ENCODE data around the gene ABTB2. TPM values are rescaled to one million over a fixed set of nuclear protein-coding genes. Genes with fewer than 3 reads are reported as not detected.

Gene ABTB2
- total RNA-seq, 1 experiment from 2014 or later = 46.3 TPM

DNA sequence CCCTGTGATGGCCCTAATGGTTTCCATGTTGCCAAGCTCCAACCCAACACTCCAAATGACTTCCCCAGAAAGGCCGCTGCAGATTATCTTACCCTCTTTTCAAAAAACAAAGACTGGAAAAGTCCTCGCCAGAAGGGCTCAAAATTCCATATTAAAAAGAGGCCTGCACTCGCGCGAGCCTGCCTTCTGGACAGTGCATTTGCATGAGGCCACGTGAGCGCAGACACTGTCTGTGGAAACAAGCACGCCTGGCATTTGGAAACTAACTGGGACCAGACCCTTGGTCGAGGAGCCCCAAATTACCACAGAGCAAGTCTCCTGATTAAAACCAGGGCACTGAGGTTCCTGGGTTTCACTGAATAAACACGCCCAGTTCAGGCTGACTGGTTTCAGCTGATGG, 42.9 kb downstream of the ABTB2 start:
- no peak for DNase-seq (ENCODE audit: low spot score)
- no peak overlapping the region for H3K27ac ChIP-seq (ENCODE audit: low read depth, low read length, poor library complexity, severe bottlenecking)
- ChIA-PET POLR2A (ENCODE audit: low non-redundant PET) (no interaction called here), CTCF (no interaction called here)
- no TSS peak for BruUV-seq (replicated peaks)
- H3K27me3 ChIP-seq (replicated peaks; ENCODE audit: insufficient read depth, low read depth, low read length, poor library complexity) = no peaks in the 10 kb centered on the region
- TF ChIP-seq, protein P1, sequence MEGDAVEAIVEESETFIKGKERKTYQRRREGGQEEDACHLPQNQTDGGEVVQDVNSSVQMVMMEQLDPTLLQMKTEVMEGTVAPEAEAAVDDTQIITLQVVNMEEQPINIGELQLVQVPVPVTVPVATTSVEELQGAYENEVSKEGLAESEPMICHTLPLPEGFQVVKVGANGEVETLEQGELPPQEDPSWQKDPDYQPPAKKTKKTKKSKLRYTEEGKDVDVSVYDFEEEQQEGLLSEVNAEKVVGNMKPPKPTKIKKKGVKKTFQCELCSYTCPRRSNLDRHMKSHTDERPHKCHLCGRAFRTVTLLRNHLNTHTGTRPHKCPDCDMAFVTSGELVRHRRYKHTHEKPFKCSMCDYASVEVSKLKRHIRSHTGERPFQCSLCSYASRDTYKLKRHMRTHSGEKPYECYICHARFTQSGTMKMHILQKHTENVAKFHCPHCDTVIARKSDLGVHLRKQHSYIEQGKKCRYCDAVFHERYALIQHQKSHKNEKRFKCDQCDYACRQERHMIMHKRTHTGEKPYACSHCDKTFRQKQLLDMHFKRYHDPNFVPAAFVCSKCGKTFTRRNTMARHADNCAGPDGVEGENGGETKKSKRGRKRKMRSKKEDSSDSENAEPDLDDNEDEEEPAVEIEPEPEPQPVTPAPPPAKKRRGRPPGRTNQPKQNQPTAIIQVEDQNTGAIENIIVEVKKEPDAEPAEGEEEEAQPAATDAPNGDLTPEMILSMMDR (conservative IDR thresholded peaks at IDR 0.05; ENCODE audit: low read depth, low read length) = no peak
- no peak for TF ChIP-seq EZH2 (IDR thresholded peaks at IDR 0.05; ENCODE audit: borderline replicate concordance, low read depth, low read length, poor library complexity, severe bottlenecking)
- H3K9me3 ChIP-seq (ENCODE audit: low read depth, low read length, poor library complexity, severe bottlenecking) = no peaks in the 10 kb centered on the region
- H3K4me3 ChIP-seq (ENCODE audit: low read depth, low read length, poor library complexity, severe bottlenecking) = no peak overlapping the region
- intact Hi-C loops (cut with micrococcal nuclease; ENCODE audit: unreplicated experiment) = no loop called here
- H3K4me1 ChIP-seq (ENCODE audit: insufficient read depth, low read length, poor library complexity, severe bottlenecking) = peaks cover 21% of the 10 kb centered on the region
- H3K36me3 ChIP-seq (ENCODE audit: insufficient read depth, low read length, poor library complexity, severe bottlenecking) = no peaks in the 10 kb centered on the region

DNA sequence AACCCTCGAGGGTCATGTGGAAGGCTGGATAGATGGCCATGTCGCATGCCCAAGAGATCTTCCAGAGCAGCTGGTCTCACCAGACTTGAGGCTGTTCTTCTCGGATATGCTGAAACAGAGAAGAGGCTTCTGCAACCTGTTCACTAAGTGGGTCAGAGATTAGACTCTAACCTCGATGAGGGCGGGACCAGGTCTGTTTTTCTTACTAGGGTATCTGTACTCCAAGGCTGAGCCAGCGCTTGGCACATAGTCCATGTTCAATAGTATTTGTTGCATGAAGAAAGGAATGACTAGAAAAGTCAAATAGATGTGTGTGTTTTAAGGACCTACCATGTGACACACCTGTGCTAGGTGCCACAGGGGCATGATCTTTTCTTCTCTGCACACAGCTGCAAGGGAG, 43.6 kb downstream of the ABTB2 start:
- ChIA-PET POLR2A (ENCODE audit: low non-redundant PET) (no interaction called here), CTCF (no interaction called here)
- TF ChIP-seq EZH2 (IDR thresholded peaks at IDR 0.05; ENCODE audit: borderline replicate concordance, low read depth, low read length, poor library complexity, severe bottlenecking) = no peak
- TF ChIP-seq, protein P1 (conservative IDR thresholded peaks at IDR 0.05; ENCODE audit: low read depth, low read length) = no peak
- no TSS peak for BruUV-seq (replicated peaks)
- no peak overlapping the region for H3K27ac ChIP-seq (ENCODE audit: low read depth, low read length, poor library complexity, severe bottlenecking)
- no peak for DNase-seq (ENCODE audit: low spot score)
- peaks cover 29% of the 10 kb centered on the region for H3K4me1 ChIP-seq (ENCODE audit: insufficient read depth, low read length, poor library complexity, severe bottlenecking)
- intact Hi-C loops (cut with micrococcal nuclease; ENCODE audit: unreplicated experiment) = no loop called here
- no peaks in the 10 kb centered on the region for H3K9me3 ChIP-seq (ENCODE audit: low read depth, low read length, poor library complexity, severe bottlenecking)
- H3K36me3 ChIP-seq (ENCODE audit: insufficient read depth, low read length, poor library complexity, severe bottlenecking) = no peaks in the 10 kb centered on the region
- H3K4me3 ChIP-seq (ENCODE audit: low read depth, low read length, poor library complexity, severe bottlenecking) = no peak overlapping the region
- no peaks in the 10 kb centered on the region for H3K27me3 ChIP-seq (replicated peaks; ENCODE audit: insufficient read depth, low read depth, low read length, poor library complexity)

DNA sequence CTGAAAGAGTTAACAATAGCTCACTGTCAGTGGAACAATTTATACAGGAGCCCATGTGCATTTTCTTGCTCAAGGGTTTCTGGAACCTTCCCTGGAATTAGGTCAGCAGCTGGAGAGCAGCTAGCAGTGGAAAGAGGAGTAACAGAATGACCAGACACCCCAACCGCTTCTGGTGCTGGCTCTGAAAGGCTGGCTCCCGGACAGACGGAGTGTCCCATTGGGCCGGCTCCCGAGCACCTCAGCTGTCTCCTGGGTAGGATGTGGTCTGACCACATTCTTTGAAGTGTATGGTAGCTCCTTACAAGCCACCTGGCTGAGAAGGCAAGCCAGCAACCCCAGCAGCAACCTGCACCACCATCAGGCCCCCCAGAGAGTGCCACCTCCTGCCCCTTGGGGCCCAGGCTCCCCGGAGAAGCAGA, 44.7 kb downstream of the ABTB2 start:
- POLR2A ChIA-PET (ENCODE audit: low non-redundant PET) = interaction anchor here (0.5 to 0.6 kb wide), 2 partner anchors 82 to 1560 kb away, joined by 3 read pairs; no protein-coding TSS in a partner anchor

More for the DNA sequence above, 44.7 kb downstream of the ABTB2 start:
- Histone ChIP-seq H3K36me3 (ENCODE audit: insufficient read depth, low read length, poor library complexity, severe bottlenecking) (no peaks in the 10 kb centered on the region), H3K4me3 (ENCODE audit: low read depth, low read length, poor library complexity, severe bottlenecking) (no peak overlapping the region), H3K9me3 (ENCODE audit: low read depth, low read length, poor library complexity, severe bottlenecking) (no peaks in the 10 kb centered on the region), H3K27me3 (replicated peaks; ENCODE audit: insufficient read depth, low read depth, low read length, poor library complexity) (no peaks in the 10 kb centered on the region), H3K4me1 (ENCODE audit: insufficient read depth, low read length, poor library complexity, severe bottlenecking) (peaks cover 40% of the 10 kb centered on the region), H3K27ac (ENCODE audit: low read depth, low read length, poor library complexity, severe bottlenecking) (no peak overlapping the region)
- DNase-seq (ENCODE audit: low spot score) = no peak
- intact Hi-C loops (cut with micrococcal nuclease; ENCODE audit: unreplicated experiment) = no loop called here
- no TSS peak for BruUV-seq (replicated peaks)
- TF ChIP-seq EZH2 (IDR thresholded peaks at IDR 0.05; ENCODE audit: borderline replicate concordance, low read depth, low read length, poor library complexity, severe bottlenecking) = no peak
- TF ChIP-seq, protein P1 (conservative IDR thresholded peaks at IDR 0.05; ENCODE audit: low read depth, low read length) = no peak
- CTCF ChIA-PET = no interaction called here

All from A673 (cell line).